ENCODE data around the gene LOXL4. TPM values are rescaled to one million over a fixed set of nuclear protein-coding genes. Genes with fewer than 3 reads are reported as not detected.
A peak's percentile ranks its signal among the peaks of the same experiment; 100 is the strongest.

Gene LOXL4
- total RNA-seq = 10 to 100 TPM in 1 of 9 donors, 1 to 10 TPM in 7, under 1 TPM in 1; 0.61 to 14.4 (median 3.8) TPM
- polyA plus RNA-seq = 1 to 10 TPM; 1.4 to 7.8 (median 2.3) TPM
- long read RNA-seq, donor 1 = 0 reads
- long read RNA-seq, donor 2 = 0 reads
- long read RNA-seq, donor 3 = 0 reads
- long read RNA-seq, donor 4, partial matches to known transcripts = 0 of 1 reads
- long read RNA-seq, donor 4, other reads (novel, unspliced or antisense) = 1 of 1 reads
- long read RNA-seq, donor 5, transcript LOXL4-201 (15 exons, 3,653 nt) = major isoform, 20 of 32 reads
- long read RNA-seq, donor 5, partial matches to known transcripts = 2 of 32 reads
- long read RNA-seq, donor 5, other reads (novel, unspliced or antisense) = 10 of 32 reads
- long read RNA-seq, donor 6 = 0 reads
- long read RNA-seq, donor 7 = 0 reads
- long read RNA-seq, donor 8 = 0 reads
- long read RNA-seq, donor 9 = 0 reads
- long read RNA-seq, donor 10 = 0 reads

GRCh38 chr10:98267894-98268693 is at the start of gene LOXL4:
LOXL4 (minus strand) TSS chr10:98268194; CDS start chr10:98263019, 5,175 bp downstream.
- peaks cover 14 to 20% of the 10 kb centered on the region in 2 donors for H3K4me1 ChIP-seq (replicated peaks in 1 of 2)
- peak within 1 kb of the TSS in 1 of 4 donors; percentile 68 for H3K4me3 ChIP-seq
- no peaks in the 10 kb centered on the region for H3K36me3 ChIP-seq (replicated peaks in 1 of 2)
- no peaks in the 10 kb centered on the region for H3K9me3 ChIP-seq (replicated peaks in 1 of 3)
- H3K27ac ChIP-seq = peak within 1 kb of the TSS in 3 of 5 donors; percentile 20 to 87 (median 59)
- intact Hi-C loops (cut with DNase I) = loop anchor here in 1 of 2 donors (5.0 kb wide), 1 partner anchor 39 kb away; no protein-coding TSS in a partner anchor
- H3K27me3 ChIP-seq = no peaks in the 10 kb centered on the region
- 5 to 13% (median 10%) methylated on average over 12 to 75 of the region's 75 CpGs for WGBS, 4 donors
- DNase-seq = peak in 2 of 7 donors; percentile 29 to 33
- TF ChIP-seq, protein P1, sequence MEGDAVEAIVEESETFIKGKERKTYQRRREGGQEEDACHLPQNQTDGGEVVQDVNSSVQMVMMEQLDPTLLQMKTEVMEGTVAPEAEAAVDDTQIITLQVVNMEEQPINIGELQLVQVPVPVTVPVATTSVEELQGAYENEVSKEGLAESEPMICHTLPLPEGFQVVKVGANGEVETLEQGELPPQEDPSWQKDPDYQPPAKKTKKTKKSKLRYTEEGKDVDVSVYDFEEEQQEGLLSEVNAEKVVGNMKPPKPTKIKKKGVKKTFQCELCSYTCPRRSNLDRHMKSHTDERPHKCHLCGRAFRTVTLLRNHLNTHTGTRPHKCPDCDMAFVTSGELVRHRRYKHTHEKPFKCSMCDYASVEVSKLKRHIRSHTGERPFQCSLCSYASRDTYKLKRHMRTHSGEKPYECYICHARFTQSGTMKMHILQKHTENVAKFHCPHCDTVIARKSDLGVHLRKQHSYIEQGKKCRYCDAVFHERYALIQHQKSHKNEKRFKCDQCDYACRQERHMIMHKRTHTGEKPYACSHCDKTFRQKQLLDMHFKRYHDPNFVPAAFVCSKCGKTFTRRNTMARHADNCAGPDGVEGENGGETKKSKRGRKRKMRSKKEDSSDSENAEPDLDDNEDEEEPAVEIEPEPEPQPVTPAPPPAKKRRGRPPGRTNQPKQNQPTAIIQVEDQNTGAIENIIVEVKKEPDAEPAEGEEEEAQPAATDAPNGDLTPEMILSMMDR (IDR thresholded peaks at IDR 0.05) = no peak
- TF ChIP-seq POLR2A (IDR thresholded peaks at IDR 0.05) = no peak

DNA sequence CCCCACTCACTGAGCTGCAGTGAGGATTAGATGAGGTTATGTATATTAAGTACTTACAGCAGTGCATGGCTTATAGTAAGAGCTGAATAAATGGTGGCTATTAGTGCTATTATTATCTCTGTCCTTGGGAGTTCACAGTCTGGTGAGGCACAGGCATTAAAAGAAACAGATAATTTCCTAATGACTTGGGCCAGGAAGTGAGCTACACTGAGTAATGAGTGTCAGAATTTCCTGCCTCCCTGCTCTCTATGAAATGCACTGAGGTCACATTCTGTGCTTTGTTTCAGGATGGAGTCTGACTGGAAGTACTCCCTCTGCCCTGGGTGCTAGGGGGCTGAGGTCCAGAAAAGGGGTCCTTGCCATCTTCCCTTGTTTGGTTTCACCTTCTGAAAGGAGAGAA is 48.7 kb upstream of the LOXL4 start:
- no peak overlapping the region for H3K4me3 ChIP-seq
- no peaks in the 10 kb centered on the region for H3K27me3 ChIP-seq
- no peaks in the 10 kb centered on the region for H3K9me3 ChIP-seq (replicated peaks in 1 of 3)
- peaks cover 5 to 28% of the 10 kb centered on the region in 2 donors for H3K4me1 ChIP-seq (replicated peaks in 1 of 2)
- no peaks in the 10 kb centered on the region for H3K36me3 ChIP-seq (replicated peaks in 1 of 2)
- TF ChIP-seq, protein P1 (IDR thresholded peaks at IDR 0.05) = no peak
- TF ChIP-seq POLR2A (IDR thresholded peaks at IDR 0.05) = no peak
- peak overlapping the region in 1 of 5 donors; percentile 50 for H3K27ac ChIP-seq
- DNase-seq = no peak
- intact Hi-C loops (cut with DNase I) = loop anchor here in 1 of 2 donors (10.0 kb wide), 1 partner anchor 142 kb away; no protein-coding TSS in a partner anchor

DNA sequence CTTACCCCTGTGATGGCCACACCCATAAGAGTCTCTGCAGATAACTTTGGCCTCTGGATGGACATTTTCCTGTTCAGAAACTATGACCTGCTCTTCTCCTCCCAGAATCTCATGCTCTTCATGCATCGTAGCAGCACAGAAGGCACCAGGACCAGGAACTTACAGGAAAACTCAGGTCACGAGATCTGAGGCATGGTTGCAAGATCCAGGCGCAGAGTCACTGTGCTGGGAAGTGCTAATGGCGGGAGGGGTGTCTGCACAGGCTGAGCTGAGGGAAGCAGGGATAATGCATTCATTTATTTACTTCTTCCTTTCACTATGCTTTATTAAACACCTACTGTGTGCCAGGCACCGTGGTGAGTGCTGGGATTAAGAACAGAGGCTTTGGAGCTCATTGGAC is 48.2 kb upstream of the LOXL4 start:
- Histone ChIP-seq H3K27me3 (no peaks in the 10 kb centered on the region), H3K4me1 (replicated peaks in 1 of 2) (peaks cover 5 to 28% of the 10 kb centered on the region in 2 donors), H3K4me3 (no peak overlapping the region), H3K27ac (peak overlapping the region in 1 of 5 donors; percentile 27), H3K9me3 (replicated peaks in 1 of 3) (no peaks in the 10 kb centered on the region), H3K36me3 (replicated peaks in 1 of 2) (no peaks in the 10 kb centered on the region)
- no peak for DNase-seq
- WGBS, 4 donors = 65 to 77% (median 74%) methylated on average over 5 of the region's 5 CpGs
- intact Hi-C loops (cut with DNase I) = loop anchor here in 1 of 2 donors (10.0 kb wide), 1 partner anchor 141 kb away; no protein-coding TSS in a partner anchor
- no peak for TF ChIP-seq POLR2A (IDR thresholded peaks at IDR 0.05)
- TF ChIP-seq, protein P1 (IDR thresholded peaks at IDR 0.05) = no peak
